Stimulated activated CD8-positive, alpha-beta memory T cell treated with anti-CD3 and anti-CD28 coated beads, Interleukin-7, amount 100 ng/mL, for 4 hours (primary cell): ENCODE measurements around the gene OR56A3.

ENCODE experiments used
- DNase-seq, 2 donors: peaks; one replicate each; pipeline ENCODE4 v3.0.0-alpha.2; 2020; ENCODE audit warnings: low read depth in 2 of 2

Gene OR56A3

DNA sequence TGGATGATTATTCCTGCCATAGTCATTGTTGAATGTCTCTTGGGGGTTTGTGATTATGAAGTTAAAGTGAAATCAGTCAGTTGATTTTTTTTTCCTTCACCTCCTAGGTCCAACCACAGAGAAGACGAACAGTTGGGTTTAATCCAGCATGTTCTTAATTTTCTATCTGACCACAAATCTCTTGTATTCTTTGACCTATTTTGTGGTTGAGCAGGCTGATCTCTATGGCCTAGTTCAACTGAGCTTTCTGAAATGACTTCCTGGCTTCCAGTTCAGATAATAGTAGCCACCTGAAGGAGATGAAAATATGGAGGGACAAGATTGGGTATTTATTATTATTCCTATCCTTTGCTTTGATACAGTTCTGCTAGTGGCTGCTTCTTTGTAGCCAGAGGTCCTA lies 31.5 kb downstream of the OR56A3 start:
- DNase-seq: no peak

DNA sequence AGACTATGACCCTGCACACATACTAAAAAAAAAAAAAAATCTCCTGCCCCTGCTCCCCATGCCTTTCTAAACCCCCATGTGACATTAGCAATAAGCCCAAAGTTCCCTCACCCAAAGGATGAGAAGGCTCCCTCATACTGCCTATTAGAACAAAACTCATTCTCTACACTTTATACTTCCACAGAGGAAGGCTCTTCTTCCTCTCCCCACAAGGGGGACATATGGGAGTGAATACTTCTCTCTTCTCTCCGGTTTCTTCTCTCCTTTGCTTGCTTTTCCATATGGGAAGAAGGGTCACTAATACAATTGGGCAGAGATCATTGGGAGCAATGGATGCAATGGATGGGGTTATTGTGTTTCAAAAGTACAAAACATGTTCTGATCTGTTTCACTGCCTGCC lies 41.4 kb downstream of the OR56A3 start:
- DNase-seq: no peak

DNA sequence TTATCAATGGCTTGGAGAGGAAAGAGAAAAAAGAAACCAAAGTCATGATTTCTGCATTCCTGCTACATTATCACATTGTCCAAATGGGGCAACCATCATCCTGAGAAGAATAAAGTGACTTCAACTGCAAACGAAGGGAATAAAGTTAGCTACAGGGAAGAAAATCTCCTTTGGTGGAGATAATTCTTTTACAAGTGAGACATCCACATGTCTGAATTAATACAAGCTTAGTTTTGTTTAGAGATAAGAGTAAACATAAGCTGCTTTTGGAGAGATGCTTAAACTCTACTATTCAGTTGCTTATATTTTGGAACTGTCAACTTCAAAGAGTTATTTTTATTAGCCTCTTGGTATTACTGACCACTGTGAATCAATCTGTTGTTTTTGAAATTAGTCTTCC lies 44.8 kb downstream of the OR56A3 start, which contains the start of gene OR52L1:
Gene OR52L1 (minus strand): TSS at position 101 of the 400 bp plus-strand sequence. CDS start 55 bp downstream, at position 46.
- DNase-seq: no peak

GRCh38 chr11:5989203-5989602 lies 47.2 kb downstream of the OR56A3 start:
- DNase-seq: no peak

DNA sequence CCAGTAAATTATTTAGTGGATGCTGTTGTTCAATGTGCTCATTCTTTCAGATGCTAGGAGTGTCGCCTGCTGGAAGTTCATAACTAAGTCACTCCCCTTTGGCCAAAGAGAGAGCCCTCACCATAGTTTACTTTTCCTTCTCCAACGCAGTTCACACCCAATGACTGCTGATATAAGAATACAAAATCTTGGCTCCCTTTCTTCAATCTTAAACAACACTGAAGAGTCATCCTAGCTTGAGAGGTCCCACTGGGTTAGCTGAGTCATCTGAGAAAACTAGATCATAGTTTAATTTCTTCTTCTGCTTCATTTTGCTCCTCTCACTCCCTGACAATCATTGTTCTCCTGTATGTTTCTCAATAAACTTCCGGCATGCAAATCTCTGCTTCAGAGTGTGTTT lies 50.1 kb downstream of the OR56A3 start:
- DNase-seq: no peak

GRCh38 chr11:5992604-5993251 lies 50.7 kb downstream of the OR56A3 start:
- no peak for DNase-seq

DNA sequence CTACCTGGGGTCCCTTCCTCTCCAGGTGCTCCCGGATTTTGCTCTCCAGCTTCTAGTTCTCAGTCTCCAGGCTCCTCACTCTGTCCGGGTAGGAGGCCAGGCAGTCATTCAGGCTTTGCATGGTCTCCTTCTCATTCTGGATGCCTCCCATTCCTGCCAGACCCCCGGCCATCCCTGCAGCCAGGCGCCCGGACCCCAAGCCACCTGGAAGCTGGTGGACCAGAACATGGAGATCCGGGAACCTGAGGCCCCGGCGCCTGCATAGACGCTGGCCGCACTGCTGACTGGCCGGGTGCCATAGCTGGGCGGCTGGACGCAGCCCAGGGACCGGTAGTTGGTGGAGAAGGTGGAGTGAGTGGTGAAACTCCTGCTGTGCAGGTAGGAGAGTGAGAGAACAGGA lies 52.7 kb downstream of the OR56A3 start:
- no peak for DNase-seq
